ENCODE measurements around the gene CDH22. TPM values are rescaled to one million over a fixed set of nuclear protein-coding genes. Genes with fewer than 3 reads are reported as not detected.

CDH22 gene
- total RNA-seq (ENCODE audit: low replicate concordance): 1.3 and 1.8 TPM in 2 replicates
- long read RNA-seq: 0 reads

DNA sequence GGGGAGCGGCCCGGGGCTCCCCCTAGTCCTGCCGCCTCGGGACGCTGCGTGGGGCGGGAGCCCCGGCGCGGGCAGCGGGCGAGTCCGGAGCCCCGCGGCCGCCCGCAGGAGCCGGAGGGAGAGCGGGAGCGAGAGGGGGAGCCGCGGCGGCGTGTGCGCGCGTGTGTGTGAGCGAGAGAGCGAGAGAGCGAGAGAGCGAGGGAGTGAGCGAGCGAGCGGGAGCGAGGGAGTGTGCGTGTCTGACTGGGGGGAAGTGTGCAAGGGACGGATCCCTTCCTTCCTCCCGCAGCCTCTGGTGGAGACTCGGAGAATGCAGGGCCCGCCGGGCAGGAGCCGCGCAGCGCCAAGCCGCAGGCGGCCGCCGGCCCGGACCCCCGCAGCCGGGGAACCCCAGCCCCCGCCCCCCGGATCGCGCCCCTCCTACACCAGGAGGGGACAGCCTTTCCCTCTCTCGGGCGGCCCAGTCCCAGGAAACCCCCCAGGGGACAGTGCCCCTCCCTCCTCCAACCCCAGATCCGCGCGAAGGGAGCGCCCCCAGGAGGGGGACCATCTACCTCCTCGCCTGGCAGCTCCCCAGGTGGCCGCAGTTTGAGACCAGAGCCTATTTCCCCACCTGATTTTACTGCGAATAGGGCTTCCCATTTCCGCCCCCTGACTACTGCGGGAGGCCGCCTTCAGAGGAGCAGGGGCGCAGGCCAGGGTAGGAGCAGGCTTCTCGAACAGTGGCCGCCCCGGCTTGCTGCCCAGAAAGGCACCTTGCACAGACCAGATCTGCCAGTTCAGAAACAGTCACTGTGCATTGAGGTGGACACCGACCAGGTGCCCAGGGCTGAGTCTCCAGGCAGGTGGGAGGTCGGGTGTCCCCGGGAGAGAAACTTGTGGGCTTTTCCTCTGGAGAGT, at the start of gene CDH22:
Gene CDH22, minus strand, starts transcription at position 241 of the 900 bp plus-strand sequence. CDS start 57,204 bp downstream, outside the sequence.
- no peak for DNase-seq (ENCODE audit: extremely low spot score, unreplicated experiment)
- Mint-ChIP-seq H3K27ac (no peak within 1 kb of the TSS), H3K36me3 (peaks cover 3% of the 10 kb centered on the region), H3K27me3 (peaks cover 89% of the 10 kb centered on the region), H3K9me3 (no peaks in the 10 kb centered on the region), H3K4me3 (peak within 1 kb of the TSS; percentile 85), H3K4me1 (ENCODE audit: unreplicated experiment) (peaks cover 4% of the 10 kb centered on the region)
- TF ChIP-seq CTCF (conservative IDR thresholded peaks at IDR 0.05): peak; percentile 74

DNA sequence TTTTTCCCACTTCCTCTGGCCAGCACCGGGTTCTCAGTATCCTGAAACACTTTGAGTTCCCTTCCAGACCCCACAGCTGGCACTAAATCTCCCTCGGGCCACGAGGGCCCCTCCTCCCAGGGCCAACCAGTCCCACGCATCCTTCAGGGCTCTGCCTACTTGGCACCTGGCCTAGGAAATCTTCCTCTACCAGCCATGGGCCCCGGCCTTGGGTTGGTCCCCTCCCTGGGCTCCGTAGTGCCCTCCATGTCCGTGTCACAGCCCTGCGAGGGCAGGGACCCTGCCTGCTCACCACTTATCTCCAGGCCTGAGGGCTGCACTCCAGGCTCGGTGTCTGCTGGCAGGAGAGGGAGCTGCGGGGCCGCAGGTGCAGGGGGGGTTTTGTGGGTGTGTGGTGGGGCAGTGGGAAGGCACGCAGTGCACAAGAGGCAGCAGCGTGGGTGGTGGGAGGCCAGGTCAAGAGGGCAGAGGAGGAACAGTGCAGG, 48.8 kb upstream of the CDH22 start:
- H3K27ac Mint-ChIP-seq: no peak overlapping the region
- no peaks in the 10 kb centered on the region for H3K27me3 Mint-ChIP-seq
- H3K4me3 Mint-ChIP-seq: no peak overlapping the region
- H3K9me3 Mint-ChIP-seq: no peaks in the 10 kb centered on the region
- DNase-seq (ENCODE audit: extremely low spot score, unreplicated experiment): no peak
- H3K4me1 Mint-ChIP-seq (ENCODE audit: unreplicated experiment): peaks cover 23% of the 10 kb centered on the region
- H3K36me3 Mint-ChIP-seq: peaks cover 24% of the 10 kb centered on the region
- TF ChIP-seq CTCF (conservative IDR thresholded peaks at IDR 0.05): no peak

DNA sequence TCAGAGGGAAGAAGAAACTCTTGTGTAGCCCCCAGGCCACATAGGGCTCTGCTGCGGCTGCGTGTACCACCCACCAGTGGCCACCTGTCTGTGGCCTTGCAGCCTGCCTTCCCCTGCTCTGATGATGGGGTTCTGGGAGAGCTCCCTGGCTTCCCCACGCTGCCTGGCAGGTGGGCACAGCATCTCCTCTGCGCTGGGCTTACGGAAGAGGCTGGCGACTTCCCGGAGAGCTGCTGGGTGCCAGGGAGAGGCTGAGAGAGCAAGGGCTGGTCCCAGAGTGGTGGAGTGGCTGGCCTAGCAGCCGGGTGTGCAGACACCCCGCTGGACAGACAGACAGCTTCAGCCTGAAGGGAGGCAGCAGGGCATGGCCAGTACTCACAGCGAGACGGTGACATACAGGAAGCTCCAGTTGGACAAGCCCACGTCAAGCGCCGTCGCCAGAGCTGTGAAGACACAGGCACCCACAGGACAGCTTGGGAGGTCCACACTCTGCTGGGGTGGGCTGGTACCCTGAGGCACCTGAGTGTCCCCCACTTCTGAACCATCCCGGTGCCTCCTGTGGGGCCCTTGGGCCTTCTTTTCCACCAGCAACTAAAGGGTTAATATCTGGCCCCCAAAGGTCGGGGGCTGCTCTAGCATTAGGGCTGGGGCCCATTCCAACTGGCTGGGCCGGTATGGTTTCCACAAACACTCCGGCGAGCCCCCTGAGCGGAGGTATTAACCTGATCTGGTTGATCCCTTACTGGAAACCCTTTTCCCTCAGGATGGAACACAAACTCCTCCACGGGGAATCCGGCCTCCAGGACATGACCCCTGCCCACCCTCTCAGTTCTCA, 48.1 kb upstream of the CDH22 start:
- Mint-ChIP-seq H3K4me3 (no peak overlapping the region), H3K36me3 (peaks cover 24% of the 10 kb centered on the region), H3K27ac (no peak overlapping the region), H3K4me1 (ENCODE audit: unreplicated experiment) (peaks cover 18% of the 10 kb centered on the region), H3K27me3 (no peaks in the 10 kb centered on the region), H3K9me3 (no peaks in the 10 kb centered on the region)
- TF ChIP-seq CTCF (conservative IDR thresholded peaks at IDR 0.05): no peak
- DNase-seq (ENCODE audit: extremely low spot score, unreplicated experiment): no peak

DNA sequence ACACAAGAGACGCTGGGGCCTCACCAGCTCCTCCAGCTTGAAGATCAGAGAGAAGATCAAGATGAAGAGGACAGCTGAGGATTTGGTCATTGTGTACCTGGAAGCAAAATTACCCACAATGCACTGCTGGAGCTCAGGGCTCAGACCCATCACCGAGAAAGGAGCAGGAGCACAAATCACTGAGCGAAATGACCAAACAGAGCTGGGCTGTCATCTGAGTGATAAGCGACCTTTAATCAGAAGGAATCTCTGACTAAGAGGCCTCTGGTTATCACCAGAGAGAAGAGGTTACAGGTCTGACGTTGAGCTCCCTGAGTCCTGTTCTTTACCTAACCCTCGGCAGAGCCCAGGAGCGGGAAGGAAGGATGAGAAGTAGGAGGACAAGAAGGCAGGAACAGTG, 47.5 kb upstream of the CDH22 start:
- no peak for DNase-seq (ENCODE audit: extremely low spot score, unreplicated experiment)
- H3K4me3 Mint-ChIP-seq: no peak overlapping the region
- no peak overlapping the region for H3K27ac Mint-ChIP-seq
- peaks cover 19% of the 10 kb centered on the region for H3K36me3 Mint-ChIP-seq
- peaks cover 18% of the 10 kb centered on the region for H3K4me1 Mint-ChIP-seq (ENCODE audit: unreplicated experiment)
- H3K27me3 Mint-ChIP-seq: no peaks in the 10 kb centered on the region
- TF ChIP-seq CTCF (conservative IDR thresholded peaks at IDR 0.05): no peak
- H3K9me3 Mint-ChIP-seq: no peaks in the 10 kb centered on the region

- Mint-ChIP-seq H3K4me1 (ENCODE audit: unreplicated experiment) (peaks cover 25% of the 10 kb centered on the region), H3K4me3 (no peak overlapping the region), H3K27ac (no peak overlapping the region), H3K36me3 (peaks cover 22% of the 10 kb centered on the region), H3K27me3 (no peaks in the 10 kb centered on the region), H3K9me3 (no peaks in the 10 kb centered on the region)
- DNase-seq (ENCODE audit: extremely low spot score, unreplicated experiment): no peak
- no peak for TF ChIP-seq CTCF (conservative IDR thresholded peaks at IDR 0.05)
These were observed 46.8 kb upstream of the CDH22 start for GRCh38 chr20:46354920-46355654.

Measured in type B pancreatic cell (in vitro differentiated cells).